Transverse colon (tissue), 4 donors: Measurements from ENCODE around the gene MYO18B.

Experiments
- POLR2A ChIP-seq: fragments of 450-650 bp; IDR thresholded peaks from one replicate; pipeline ENCODE4 v1.6.1; 2016; ENCODE audit warnings: antibody characterized with exemption, mild to moderate bottlenecking, moderate library complexity
- POLR2AphosphoS5 ChIP-seq, 3 donors: sonication (generic); formaldehyde crosslinking; IDR thresholded peaks; one replicate each; pipeline ENCODE4 v1.6.1; 2016; ENCODE audit warnings: antibody characterized with exemption in 3 of 3
- TF ChIP-seq, protein P1 (sequence below), 5 experiments: fragments of 200-600 bp in 3 of 5; fragments of 450-650 bp in 2 of 5; sonication (generic) in 3 of 5; IDR thresholded peaks; 1 replicate in 2 of 5; 2 replicates in 3 of 5; pipeline ENCODE4 v1.5.1; 2016 to 2017; ENCODE audit warnings: antibody characterized with exemption in 5 of 5, inconsistent platforms in 3 of 5, mild to moderate bottlenecking in 2 of 5, moderate library complexity in 1 of 5

GRCh38 chr22:25930788-25931310, 188.9 kb downstream of the MYO18B start:
- TF ChIP-seq, protein P1, sequence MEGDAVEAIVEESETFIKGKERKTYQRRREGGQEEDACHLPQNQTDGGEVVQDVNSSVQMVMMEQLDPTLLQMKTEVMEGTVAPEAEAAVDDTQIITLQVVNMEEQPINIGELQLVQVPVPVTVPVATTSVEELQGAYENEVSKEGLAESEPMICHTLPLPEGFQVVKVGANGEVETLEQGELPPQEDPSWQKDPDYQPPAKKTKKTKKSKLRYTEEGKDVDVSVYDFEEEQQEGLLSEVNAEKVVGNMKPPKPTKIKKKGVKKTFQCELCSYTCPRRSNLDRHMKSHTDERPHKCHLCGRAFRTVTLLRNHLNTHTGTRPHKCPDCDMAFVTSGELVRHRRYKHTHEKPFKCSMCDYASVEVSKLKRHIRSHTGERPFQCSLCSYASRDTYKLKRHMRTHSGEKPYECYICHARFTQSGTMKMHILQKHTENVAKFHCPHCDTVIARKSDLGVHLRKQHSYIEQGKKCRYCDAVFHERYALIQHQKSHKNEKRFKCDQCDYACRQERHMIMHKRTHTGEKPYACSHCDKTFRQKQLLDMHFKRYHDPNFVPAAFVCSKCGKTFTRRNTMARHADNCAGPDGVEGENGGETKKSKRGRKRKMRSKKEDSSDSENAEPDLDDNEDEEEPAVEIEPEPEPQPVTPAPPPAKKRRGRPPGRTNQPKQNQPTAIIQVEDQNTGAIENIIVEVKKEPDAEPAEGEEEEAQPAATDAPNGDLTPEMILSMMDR (IDR thresholded peaks at IDR 0.05): no peak
- TF ChIP-seq POLR2AphosphoS5 (IDR thresholded peaks at IDR 0.05): no peak
- no peak for TF ChIP-seq POLR2A
